ENCODE measurements around the gene KRT222.

- TF ChIP-seq EZH2 (IDR thresholded peaks at IDR 0.05) (no peak), POLR2AphosphoS5 (IDR thresholded peaks at IDR 0.05; ENCODE audit: borderline replicate concordance, low read depth, low read length) (no peak)
Measured at GRCh38 chr17:40623419-40624210, 41.4 kb downstream of the KRT222 start.

Data from SK-N-MC (cell line).